Measurements from ENCODE around the gene PBX3.

DNA sequence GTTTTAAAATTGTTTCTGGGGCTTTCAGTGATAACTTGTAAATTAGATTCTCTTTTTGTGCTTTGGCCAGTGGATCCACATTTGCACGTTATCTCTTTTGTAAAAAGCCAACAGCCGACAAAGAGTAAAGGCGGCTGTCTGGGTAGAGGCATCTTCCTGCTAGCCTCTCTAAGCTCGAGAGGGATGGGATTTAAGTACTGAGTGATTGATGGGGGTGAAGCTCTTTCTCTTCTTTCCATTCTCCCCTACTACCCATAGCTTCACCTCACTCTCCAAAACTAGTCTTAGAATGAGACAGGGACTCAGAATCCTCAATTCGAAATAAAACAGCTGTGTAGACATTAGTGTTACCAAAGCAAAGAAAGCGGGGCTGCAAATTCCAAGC lies 3.4 kb downstream of the PBX3 start:
- TF ChIP-seq, protein P1, sequence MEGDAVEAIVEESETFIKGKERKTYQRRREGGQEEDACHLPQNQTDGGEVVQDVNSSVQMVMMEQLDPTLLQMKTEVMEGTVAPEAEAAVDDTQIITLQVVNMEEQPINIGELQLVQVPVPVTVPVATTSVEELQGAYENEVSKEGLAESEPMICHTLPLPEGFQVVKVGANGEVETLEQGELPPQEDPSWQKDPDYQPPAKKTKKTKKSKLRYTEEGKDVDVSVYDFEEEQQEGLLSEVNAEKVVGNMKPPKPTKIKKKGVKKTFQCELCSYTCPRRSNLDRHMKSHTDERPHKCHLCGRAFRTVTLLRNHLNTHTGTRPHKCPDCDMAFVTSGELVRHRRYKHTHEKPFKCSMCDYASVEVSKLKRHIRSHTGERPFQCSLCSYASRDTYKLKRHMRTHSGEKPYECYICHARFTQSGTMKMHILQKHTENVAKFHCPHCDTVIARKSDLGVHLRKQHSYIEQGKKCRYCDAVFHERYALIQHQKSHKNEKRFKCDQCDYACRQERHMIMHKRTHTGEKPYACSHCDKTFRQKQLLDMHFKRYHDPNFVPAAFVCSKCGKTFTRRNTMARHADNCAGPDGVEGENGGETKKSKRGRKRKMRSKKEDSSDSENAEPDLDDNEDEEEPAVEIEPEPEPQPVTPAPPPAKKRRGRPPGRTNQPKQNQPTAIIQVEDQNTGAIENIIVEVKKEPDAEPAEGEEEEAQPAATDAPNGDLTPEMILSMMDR (IDR thresholded peaks at IDR 0.05), result no peak
- no peak for TF ChIP-seq POLR2A (IDR thresholded peaks at IDR 0.05)
